Heart right ventricle (tissue), 16 donors: ENCODE data around the gene CLIP4. TPM values are rescaled to one million over a fixed set of nuclear protein-coding genes. Genes with fewer than 3 reads are reported as not detected.

Source experiments
- ATAC-seq, 8 donors: fragments of 200-7000 bp; cut with Tn5 transposase; one replicate each; pipeline ENCODE4 v1.9.1; 2020; ENCODE audit warnings: mild to moderate bottlenecking in 8 of 8, moderate library complexity in 8 of 8, moderate number of reproducible peaks in 1 of 8
- DNase-seq, 2 donors: peaks; one replicate each; pipeline ENCODE4 v3.0.0-alpha.2; 2020
- H3K27ac ChIP-seq, 10 donors: fragments of 200-600 bp; sonication (generic) in 2 of 10; one replicate each; pipeline versions ENCODE4 v1.5.0 to v1.8.0; 2020 to 2022; ENCODE audit warnings: mild to moderate bottlenecking in 3 of 10
- H3K27me3 ChIP-seq, 7 donors: fragments of 200-600 bp; one replicate each; pipeline ENCODE4 v1.8.0; 2021 to 2022; ENCODE audit warnings: mild to moderate bottlenecking in 2 of 7
- H3K36me3 ChIP-seq, 9 donors: fragments of 200-600 bp; sonication (generic) in 1 of 9; one replicate each; pipeline versions ENCODE4 v1.5.0 to v1.8.0; 2020 to 2022; ENCODE audit warnings: mild to moderate bottlenecking in 2 of 9
- H3K4me1 ChIP-seq, 9 donors: fragments of 200-600 bp; sonication (generic) in 1 of 9; one replicate each; pipeline versions ENCODE4 v1.5.0 to v1.8.0; 2020 to 2022; ENCODE audit warnings: mild to moderate bottlenecking in 4 of 9
- H3K4me3 ChIP-seq, 10 donors: fragments of 200-600 bp; sonication (generic) in 2 of 10; one replicate each; pipeline versions ENCODE4 v1.5.0 to v1.8.0; 2020 to 2022; ENCODE audit warnings: mild to moderate bottlenecking in 7 of 10, moderate library complexity in 2 of 10
- H3K9me3 ChIP-seq, 11 donors: fragments of 200-600 bp in 10 of 11; sonication (generic) in 2 of 11; one replicate each; pipeline versions ENCODE4 v1.5.0 to v1.8.0; 2013 to 2022; ENCODE audit warnings: mild to moderate bottlenecking in 2 of 11, control low read depth in 1 of 11, moderate library complexity in 1 of 11
- CTCF ChIP-seq, 9 donors: fragments of 200-600 bp; sonication (generic) in 2 of 9; IDR thresholded peaks; one replicate each; pipeline versions ENCODE4 v1.5.0 to v1.8.0; 2021 to 2022; ENCODE audit warnings: antibody characterized with exemption in 9 of 9, mild to moderate bottlenecking in 5 of 9, moderate library complexity in 1 of 9
- WGBS, 2 donors: extraction: QIAGEN DNeasy Blood & Tissue Kit; methylation state at CpG; one replicate each; pipeline ENCODE4 v1.1.7; 2013; ENCODE audit warnings: inconsistent platforms in 1 of 2; 5-methylcytosine and 5-hydroxymethylcytosine counted together
- intact Hi-C, 10 donors: fragments of 100-400 bp; cut with DNase I; formaldehyde crosslinking; loops; one replicate each; pipeline versions ENCODE4 v1.11.1 to v1.14.2; 2022
- polyA plus RNA-seq, 2 donors: library from polyadenylated mRNA; stranded (reverse); fragments of 200-250 nt; gene quantifications; one replicate each; pipeline ENCODE4 v1.2.3, GENCODE V29; 2013
- total RNA-seq, 10 donors: library from RNA; stranded (reverse); fragmentation: NEBNext Ultra II Directional in 3 of 10; extraction: Animal tissue kit (Norgen Biotek cat#: 25700) in 3 of 10; gene quantifications; one replicate each; pipeline versions ENCODE4 v1.2.1 to v1.2.4, GENCODE V29; 2021 to 2023
- donor health status: Arrhythmogenic right ventricular cardiomyopathy.
- donor health status: ischemic (EF 13 %, LVEDD 7.1; RV severe dilation, severe dysfunction).
- donor health status: healthy with polysubstance abuse.
- donor health status: DM: no; HTN: yes; CAD: no.
- donor health status: DM: no; HTN: no; CAD: no.
- donor health status: ischemic (EF 25% LVEDD 6.9; RV normal size, moderate dysfunction).
- donor health status: ischemic (EF 25% LVEDD 5.7; RV mildly dilated, moderate dysfunction).
- donor health status: healthy.
- donor health status: DM: yes; HTN: yes; CAD: no.
- donor health status: Ischemic cardiomyopathy.
- donor health status: ischemic (EF 35%, LVEDD 5.7; RV mildly dilated, moderate dysfunction).
- donor health status: nonischemic (EF 11% LVEDD 7.7; RV severe dilation, severe dysfunction).
- donor health status: DM: yes; HTN: yes; CAD: no.
- donor health status: PGD.
- donor health status: ischemic (EF 29% LVEDD 5.4; RV normal size, mild dysfunction).
- donor health status: nonischemic (EF 23%, LVEDD 6.1; RV moderate dilation, normal function).

Gene CLIP4
- total and polyA plus RNA-seq, 12 donors: 8.3 to 55.2 (median 42.8) TPM

GRCh38 chr2:29143657-29144056 lies 28.4 kb downstream of the CLIP4 start:
- H3K27me3 ChIP-seq: no peaks in the 10 kb centered on the region
- H3K36me3 ChIP-seq: peaks cover 0 to 45% (median 3%) of the 10 kb centered on the region in 9 donors
- H3K9me3 ChIP-seq: peaks cover 0 to 9% (median 4%) of the 10 kb centered on the region in 11 donors
- no peak overlapping the region for H3K27ac ChIP-seq
- no peak overlapping the region for H3K4me3 ChIP-seq
- intact Hi-C loops: no loop called here
- peaks cover 0 to 3% (median 0%) of the 10 kb centered on the region in 9 donors for H3K4me1 ChIP-seq
- no peak for TF ChIP-seq CTCF (IDR thresholded peaks at IDR 0.05)
- ATAC-seq: no peak
- DNase-seq: no peak
- 66 to 83% methylated on average over 6 of the region's 6 CpGs for WGBS, 2 donors

- WGBS, 2 donors: 84 to 89% methylated on average over 3 of the region's 3 CpGs
- intact Hi-C loops: no loop called here
- H3K9me3 ChIP-seq: no peaks in the 10 kb centered on the region
- H3K36me3 ChIP-seq: peaks cover 0 to 45% (median 3%) of the 10 kb centered on the region in 9 donors
- no peak overlapping the region for H3K4me3 ChIP-seq
- ATAC-seq (no peak), DNase-seq (no peak)
- H3K27me3 ChIP-seq: no peaks in the 10 kb centered on the region
- no peak overlapping the region for H3K27ac ChIP-seq
- peaks cover 0 to 3% (median 0%) of the 10 kb centered on the region in 9 donors for H3K4me1 ChIP-seq
- TF ChIP-seq CTCF (IDR thresholded peaks at IDR 0.05): no peak
Observed at GRCh38 chr2:29146197-29146596, 31.0 kb downstream of the CLIP4 start.

- intact Hi-C loops: no loop called here
- no peak for ATAC-seq
- TF ChIP-seq CTCF (IDR thresholded peaks at IDR 0.05): no peak
- WGBS, 2 donors: 69 to 72% methylated on average over 3 of the region's 3 CpGs
- Histone ChIP-seq H3K36me3 (peaks cover 0 to 45% (median 4%) of the 10 kb centered on the region in 9 donors), H3K4me1 (no peaks in the 10 kb centered on the region), H3K27ac (no peak overlapping the region), H3K27me3 (no peaks in the 10 kb centered on the region), H3K4me3 (no peak overlapping the region), H3K9me3 (no peaks in the 10 kb centered on the region)
- DNase-seq: no peak
Observed at GRCh38 chr2:29147963-29148362, 32.7 kb downstream of the CLIP4 start.

GRCh38 chr2:29154610-29155009 lies 39.4 kb downstream of the CLIP4 start:
- WGBS, 2 donors: 93 to 100% methylated on average over 2 of the region's 2 CpGs
- Histone ChIP-seq H3K9me3 (no peaks in the 10 kb centered on the region), H3K4me3 (no peak overlapping the region), H3K4me1 (peaks cover 0 to 4% (median 0%) of the 10 kb centered on the region in 9 donors), H3K27me3 (no peaks in the 10 kb centered on the region), H3K36me3 (peaks cover 0 to 75% (median 12%) of the 10 kb centered on the region in 9 donors), H3K27ac (no peak overlapping the region)
- intact Hi-C loops: no loop called here
- TF ChIP-seq CTCF (IDR thresholded peaks at IDR 0.05): no peak
- ATAC-seq (no peak), DNase-seq (no peak)
